ENCODE data around the gene DLK2. TPM values are rescaled to one million over a fixed set of nuclear protein-coding genes. Genes with fewer than 3 reads are reported as not detected.

The DLK2 gene
- total and polyA plus RNA-seq, 2 experiments from 2014 or later: 0.21 to 0.47 TPM

- no peak for ATAC-seq
- H3K4me2 ChIP-seq: no peak overlapping the region
- no peaks in the 10 kb centered on the region for H3F3A ChIP-seq (replicated peaks; ENCODE audit: low read depth)
- no peak overlapping the region for H3K27ac ChIP-seq (ENCODE audit: low read depth)
- H3K27me3 ChIP-seq (ENCODE audit: insufficient read depth): no peaks in the 10 kb centered on the region
- H3K79me2 ChIP-seq (replicated peaks; ENCODE audit: insufficient read depth): peaks cover 75% of the 10 kb centered on the region
- peaks cover 7% of the 10 kb centered on the region for H3K27me3 Mint-ChIP-seq (ENCODE audit: insufficient read depth, low read depth, poor library complexity)
- H4K20me1 ChIP-seq (replicated peaks; ENCODE audit: insufficient read depth): peaks cover 46% of the 10 kb centered on the region
- TF ChIP-seq, protein P1, sequence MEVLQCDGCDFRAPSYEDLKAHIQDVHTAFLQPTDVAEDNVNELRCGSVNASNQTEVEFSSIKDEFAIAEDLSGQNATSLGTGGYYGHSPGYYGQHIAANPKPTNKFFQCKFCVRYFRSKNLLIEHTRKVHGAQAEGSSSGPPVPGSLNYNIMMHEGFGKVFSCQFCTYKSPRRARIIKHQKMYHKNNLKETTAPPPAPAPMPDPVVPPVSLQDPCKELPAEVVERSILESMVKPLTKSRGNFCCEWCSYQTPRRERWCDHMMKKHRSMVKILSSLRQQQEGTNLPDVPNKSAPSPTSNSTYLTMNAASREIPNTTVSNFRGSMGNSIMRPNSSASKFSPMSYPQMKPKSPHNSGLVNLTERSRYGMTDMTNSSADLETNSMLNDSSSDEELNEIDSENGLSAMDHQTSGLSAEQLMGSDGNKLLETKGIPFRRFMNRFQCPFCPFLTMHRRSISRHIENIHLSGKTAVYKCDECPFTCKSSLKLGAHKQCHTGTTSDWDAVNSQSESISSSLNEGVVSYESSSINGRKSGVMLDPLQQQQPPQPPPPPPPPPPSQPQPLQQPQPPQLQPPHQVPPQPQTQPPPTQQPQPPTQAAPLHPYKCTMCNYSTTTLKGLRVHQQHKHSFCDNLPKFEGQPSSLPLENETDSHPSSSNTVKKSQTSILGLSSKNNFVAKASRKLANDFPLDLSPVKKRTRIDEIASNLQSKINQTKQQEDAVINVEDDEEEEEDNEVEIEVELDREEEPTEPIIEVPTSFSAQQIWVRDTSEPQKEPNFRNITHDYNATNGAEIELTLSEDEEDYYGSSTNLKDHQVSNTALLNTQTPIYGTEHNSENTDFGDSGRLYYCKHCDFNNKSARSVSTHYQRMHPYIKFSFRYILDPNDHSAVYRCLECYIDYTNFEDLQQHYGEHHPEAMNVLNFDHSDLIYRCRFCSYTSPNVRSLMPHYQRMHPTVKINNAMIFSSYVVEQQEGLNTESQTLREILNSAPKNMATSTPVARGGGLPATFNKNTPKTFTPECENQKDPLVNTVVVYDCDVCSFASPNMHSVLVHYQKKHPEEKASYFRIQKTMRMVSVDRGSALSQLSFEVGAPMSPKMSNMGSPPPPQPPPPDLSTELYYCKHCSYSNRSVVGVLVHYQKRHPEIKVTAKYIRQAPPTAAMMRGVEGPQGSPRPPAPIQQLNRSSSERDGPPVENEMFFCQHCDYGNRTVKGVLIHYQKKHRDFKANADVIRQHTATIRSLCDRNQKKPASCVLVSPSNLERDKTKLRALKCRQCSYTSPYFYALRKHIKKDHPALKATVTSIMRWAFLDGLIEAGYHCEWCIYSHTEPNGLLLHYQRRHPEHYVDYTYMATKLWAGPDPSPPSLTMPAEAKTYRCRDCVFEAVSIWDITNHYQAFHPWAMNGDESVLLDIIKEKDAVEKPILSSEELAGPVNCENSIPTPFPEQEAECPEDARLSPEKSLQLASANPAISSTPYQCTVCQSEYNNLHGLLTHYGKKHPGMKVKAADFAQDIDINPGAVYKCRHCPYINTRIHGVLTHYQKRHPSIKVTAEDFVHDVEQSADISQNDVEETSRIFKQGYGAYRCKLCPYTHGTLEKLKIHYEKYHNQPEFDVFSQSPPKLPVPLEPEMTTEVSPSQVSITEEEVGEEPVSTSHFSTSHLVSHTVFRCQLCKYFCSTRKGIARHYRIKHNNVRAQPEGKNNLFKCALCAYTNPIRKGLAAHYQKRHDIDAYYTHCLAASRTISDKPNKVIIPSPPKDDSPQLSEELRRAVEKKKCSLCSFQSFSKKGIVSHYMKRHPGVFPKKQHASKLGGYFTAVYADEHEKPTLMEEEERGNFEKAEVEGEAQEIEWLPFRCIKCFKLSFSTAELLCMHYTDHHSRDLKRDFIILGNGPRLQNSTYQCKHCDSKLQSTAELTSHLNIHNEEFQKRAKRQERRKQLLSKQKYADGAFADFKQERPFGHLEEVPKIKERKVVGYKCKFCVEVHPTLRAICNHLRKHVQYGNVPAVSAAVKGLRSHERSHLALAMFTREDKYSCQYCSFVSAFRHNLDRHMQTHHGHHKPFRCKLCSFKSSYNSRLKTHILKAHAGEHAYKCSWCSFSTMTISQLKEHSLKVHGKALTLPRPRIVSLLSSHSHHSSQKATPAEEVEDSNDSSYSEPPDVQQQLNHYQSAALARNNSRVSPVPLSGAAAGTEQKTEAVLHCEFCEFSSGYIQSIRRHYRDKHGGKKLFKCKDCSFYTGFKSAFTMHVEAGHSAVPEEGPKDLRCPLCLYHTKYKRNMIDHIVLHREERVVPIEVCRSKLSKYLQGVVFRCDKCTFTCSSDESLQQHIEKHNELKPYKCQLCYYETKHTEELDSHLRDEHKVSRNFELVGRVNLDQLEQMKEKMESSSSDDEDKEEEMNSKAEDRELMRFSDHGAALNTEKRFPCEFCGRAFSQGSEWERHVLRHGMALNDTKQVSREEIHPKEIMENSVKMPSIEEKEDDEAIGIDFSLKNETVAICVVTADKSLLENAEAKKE (CRISPR knock-in tag; IDR thresholded peaks at IDR 0.05): no peak
- no peak for TF ChIP-seq STAT1 (IDR thresholded peaks at IDR 0.05; ENCODE audit: unreplicated experiment)
- no peak for TF ChIP-seq CREB1 (CRISPR knock-in tag; IDR thresholded peaks at IDR 0.05; ENCODE audit: low read depth)
- no peak for TF ChIP-seq NANOG (IDR thresholded peaks at IDR 0.05; ENCODE audit: borderline replicate concordance)
- TF ChIP-seq EZH2 (IDR thresholded peaks at IDR 0.05; ENCODE audit: low read depth, unreplicated experiment): no peak
- no peak for TF ChIP-seq POLR2AphosphoS5 (IDR thresholded peaks at IDR 0.05; ENCODE audit: low read depth)
- no peak for TF ChIP-seq JUNB (IDR thresholded peaks at IDR 0.05; ENCODE audit: unreplicated experiment)
- TF ChIP-seq ZNF331 (CRISPR knock-in tag; IDR thresholded peaks at IDR 0.05; ENCODE audit: low read depth): no peak
- TF ChIP-seq ZNF114 (CRISPR knock-in tag; IDR thresholded peaks at IDR 0.05): no peak
- TF ChIP-seq EZH2phosphoT487 (IDR thresholded peaks at IDR 0.05; ENCODE audit: unreplicated experiment): no peak
- TF ChIP-seq, protein P2, sequence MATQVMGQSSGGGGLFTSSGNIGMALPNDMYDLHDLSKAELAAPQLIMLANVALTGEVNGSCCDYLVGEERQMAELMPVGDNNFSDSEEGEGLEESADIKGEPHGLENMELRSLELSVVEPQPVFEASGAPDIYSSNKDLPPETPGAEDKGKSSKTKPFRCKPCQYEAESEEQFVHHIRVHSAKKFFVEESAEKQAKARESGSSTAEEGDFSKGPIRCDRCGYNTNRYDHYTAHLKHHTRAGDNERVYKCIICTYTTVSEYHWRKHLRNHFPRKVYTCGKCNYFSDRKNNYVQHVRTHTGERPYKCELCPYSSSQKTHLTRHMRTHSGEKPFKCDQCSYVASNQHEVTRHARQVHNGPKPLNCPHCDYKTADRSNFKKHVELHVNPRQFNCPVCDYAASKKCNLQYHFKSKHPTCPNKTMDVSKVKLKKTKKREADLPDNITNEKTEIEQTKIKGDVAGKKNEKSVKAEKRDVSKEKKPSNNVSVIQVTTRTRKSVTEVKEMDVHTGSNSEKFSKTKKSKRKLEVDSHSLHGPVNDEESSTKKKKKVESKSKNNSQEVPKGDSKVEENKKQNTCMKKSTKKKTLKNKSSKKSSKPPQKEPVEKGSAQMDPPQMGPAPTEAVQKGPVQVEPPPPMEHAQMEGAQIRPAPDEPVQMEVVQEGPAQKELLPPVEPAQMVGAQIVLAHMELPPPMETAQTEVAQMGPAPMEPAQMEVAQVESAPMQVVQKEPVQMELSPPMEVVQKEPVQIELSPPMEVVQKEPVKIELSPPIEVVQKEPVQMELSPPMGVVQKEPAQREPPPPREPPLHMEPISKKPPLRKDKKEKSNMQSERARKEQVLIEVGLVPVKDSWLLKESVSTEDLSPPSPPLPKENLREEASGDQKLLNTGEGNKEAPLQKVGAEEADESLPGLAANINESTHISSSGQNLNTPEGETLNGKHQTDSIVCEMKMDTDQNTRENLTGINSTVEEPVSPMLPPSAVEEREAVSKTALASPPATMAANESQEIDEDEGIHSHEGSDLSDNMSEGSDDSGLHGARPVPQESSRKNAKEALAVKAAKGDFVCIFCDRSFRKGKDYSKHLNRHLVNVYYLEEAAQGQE (IDR thresholded peaks at IDR 0.05; ENCODE audit: unreplicated experiment): no peak
- TF ChIP-seq, protein P3, sequence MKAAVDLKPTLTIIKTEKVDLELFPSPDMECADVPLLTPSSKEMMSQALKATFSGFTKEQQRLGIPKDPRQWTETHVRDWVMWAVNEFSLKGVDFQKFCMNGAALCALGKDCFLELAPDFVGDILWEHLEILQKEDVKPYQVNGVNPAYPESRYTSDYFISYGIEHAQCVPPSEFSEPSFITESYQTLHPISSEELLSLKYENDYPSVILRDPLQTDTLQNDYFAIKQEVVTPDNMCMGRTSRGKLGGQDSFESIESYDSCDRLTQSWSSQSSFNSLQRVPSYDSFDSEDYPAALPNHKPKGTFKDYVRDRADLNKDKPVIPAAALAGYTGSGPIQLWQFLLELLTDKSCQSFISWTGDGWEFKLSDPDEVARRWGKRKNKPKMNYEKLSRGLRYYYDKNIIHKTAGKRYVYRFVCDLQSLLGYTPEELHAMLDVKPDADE (IDR thresholded peaks at IDR 0.05): no peak
- TF ChIP-seq, protein P4, sequence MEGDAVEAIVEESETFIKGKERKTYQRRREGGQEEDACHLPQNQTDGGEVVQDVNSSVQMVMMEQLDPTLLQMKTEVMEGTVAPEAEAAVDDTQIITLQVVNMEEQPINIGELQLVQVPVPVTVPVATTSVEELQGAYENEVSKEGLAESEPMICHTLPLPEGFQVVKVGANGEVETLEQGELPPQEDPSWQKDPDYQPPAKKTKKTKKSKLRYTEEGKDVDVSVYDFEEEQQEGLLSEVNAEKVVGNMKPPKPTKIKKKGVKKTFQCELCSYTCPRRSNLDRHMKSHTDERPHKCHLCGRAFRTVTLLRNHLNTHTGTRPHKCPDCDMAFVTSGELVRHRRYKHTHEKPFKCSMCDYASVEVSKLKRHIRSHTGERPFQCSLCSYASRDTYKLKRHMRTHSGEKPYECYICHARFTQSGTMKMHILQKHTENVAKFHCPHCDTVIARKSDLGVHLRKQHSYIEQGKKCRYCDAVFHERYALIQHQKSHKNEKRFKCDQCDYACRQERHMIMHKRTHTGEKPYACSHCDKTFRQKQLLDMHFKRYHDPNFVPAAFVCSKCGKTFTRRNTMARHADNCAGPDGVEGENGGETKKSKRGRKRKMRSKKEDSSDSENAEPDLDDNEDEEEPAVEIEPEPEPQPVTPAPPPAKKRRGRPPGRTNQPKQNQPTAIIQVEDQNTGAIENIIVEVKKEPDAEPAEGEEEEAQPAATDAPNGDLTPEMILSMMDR (conservative IDR thresholded peaks at IDR 0.05; ENCODE audit: low read depth in 2 of 2): no peak
- H3K4me1 Mint-ChIP-seq: peaks cover 24% of the 10 kb centered on the region
- no peak overlapping the region for H3K4me3 Mint-ChIP-seq
- DNase-seq (ENCODE audit: low spot score): no peak
- peak overlapping the region; percentile 61 for H3K27ac Mint-ChIP-seq
- H3K36me3 Mint-ChIP-seq (ENCODE audit: low read depth): peaks cover 7% of the 10 kb centered on the region; the same call in 2 of the 3 replicates
- H3K9me2 ChIP-seq (ENCODE audit: insufficient read depth): no peaks in the 10 kb centered on the region
- no peak overlapping the region for H3K4me3 ChIP-seq
- H2AFZ ChIP-seq: no peak overlapping the region
- peaks cover 7% of the 10 kb centered on the region for H3K4me1 ChIP-seq (ENCODE audit: insufficient read depth)
- H3K36me3 ChIP-seq (ENCODE audit: insufficient read depth): no peaks in the 10 kb centered on the region
- no peaks in the 10 kb centered on the region for H3K9me3 Mint-ChIP-seq
These were observed 33.4 kb upstream of the DLK2 start for GRCh38 chr6:43488667-43489276.

Measured in GM23338 (cell line).